NB4 (cell line): ENCODE measurements around the gene HGS.

Source experiments
- CTCF ChIP-seq: IDR thresholded peaks from one replicate; pipeline ENCODE4 v1.5.1; 2012; ENCODE audit warnings: low read depth, low read length
- POLR2A ChIP-seq: IDR thresholded peaks from 2 replicates; pipeline ENCODE4 v1.6.1; 2011; ENCODE audit warnings: mild to moderate bottlenecking; ENCODE audit not compliant: insufficient read length; ENCODE audit errors: extremely low read depth

- TF ChIP-seq CTCF = no peak
- no peak for TF ChIP-seq POLR2A
Observed at GRCh38 chr17:81693509-81694210, 9.8 kb downstream of the HGS start.
